MM.1S (cell line): ENCODE results near the gene FBXL2.

Experiments
- EZH2 ChIP-seq: fragments of 300-600 bp; sonication (generic); optimal IDR thresholded peaks from 2 replicates; pipeline ENCODE3; 2017; ENCODE audit warnings: low read depth, mild to moderate bottlenecking, antibody characterized with exemption, low read length, mixed read lengths
- TF ChIP-seq, protein P1 (sequence below): fragments of 300-600 bp; sonication (generic); IDR thresholded peaks from 2 replicates; pipeline ENCODE4 v1.5.1; 2016; ENCODE audit warnings: antibody characterized with exemption, low read length, mixed read lengths

DNA sequence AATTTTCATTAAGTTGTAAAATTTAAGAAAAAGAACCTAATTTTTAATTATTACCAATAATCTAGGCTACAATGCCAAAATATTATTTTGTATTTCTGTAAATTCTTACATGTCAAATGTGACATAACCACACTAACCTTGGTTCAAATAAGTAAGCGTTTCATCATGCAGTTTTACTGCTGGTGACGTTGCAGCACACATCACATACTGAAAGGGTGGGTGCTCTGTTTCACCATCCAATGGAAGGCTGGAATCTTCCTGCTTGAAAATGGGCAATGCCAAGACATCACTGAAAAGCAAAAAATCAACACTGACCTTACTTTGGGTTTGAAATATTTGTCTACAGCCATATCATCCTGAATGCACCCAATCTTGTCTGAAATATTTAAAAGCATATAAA lies 148.2 kb downstream of the FBXL2 start:
- TF ChIP-seq, protein P1, sequence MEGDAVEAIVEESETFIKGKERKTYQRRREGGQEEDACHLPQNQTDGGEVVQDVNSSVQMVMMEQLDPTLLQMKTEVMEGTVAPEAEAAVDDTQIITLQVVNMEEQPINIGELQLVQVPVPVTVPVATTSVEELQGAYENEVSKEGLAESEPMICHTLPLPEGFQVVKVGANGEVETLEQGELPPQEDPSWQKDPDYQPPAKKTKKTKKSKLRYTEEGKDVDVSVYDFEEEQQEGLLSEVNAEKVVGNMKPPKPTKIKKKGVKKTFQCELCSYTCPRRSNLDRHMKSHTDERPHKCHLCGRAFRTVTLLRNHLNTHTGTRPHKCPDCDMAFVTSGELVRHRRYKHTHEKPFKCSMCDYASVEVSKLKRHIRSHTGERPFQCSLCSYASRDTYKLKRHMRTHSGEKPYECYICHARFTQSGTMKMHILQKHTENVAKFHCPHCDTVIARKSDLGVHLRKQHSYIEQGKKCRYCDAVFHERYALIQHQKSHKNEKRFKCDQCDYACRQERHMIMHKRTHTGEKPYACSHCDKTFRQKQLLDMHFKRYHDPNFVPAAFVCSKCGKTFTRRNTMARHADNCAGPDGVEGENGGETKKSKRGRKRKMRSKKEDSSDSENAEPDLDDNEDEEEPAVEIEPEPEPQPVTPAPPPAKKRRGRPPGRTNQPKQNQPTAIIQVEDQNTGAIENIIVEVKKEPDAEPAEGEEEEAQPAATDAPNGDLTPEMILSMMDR, result no peak
- TF ChIP-seq EZH2, result no peak
